Measurements from ENCODE around the gene ABHD17C.

ABHD17C gene

DNA sequence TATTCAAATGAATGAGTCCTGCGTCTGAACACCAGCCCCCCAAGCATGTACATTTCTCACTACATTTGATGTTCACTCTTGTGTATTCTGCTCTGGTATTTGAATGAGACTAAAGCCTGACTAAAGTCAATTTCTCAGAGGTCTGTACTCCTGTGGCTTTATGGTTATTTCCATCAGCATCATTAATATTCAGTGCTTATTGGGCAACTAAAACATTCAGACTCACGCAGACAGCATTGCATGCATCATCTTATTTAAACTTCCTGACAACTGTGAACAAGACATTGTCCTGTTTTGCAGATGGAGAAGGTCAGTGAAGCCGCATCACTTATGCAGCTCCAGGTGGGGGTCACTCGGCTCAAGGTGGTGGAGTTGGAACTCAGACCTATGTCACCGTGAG lies 95.1 kb downstream of the ABHD17C start:
- no peak for DNase-seq (ENCODE audit: low spot score)
- in situ Hi-C loops (cut with MboI; ENCODE audit: low pct_unique_long_range_greater_than_20kb, low sequenced_read_pairs, unreplicated experiment): no loop called here
- TF ChIP-seq, protein P1, sequence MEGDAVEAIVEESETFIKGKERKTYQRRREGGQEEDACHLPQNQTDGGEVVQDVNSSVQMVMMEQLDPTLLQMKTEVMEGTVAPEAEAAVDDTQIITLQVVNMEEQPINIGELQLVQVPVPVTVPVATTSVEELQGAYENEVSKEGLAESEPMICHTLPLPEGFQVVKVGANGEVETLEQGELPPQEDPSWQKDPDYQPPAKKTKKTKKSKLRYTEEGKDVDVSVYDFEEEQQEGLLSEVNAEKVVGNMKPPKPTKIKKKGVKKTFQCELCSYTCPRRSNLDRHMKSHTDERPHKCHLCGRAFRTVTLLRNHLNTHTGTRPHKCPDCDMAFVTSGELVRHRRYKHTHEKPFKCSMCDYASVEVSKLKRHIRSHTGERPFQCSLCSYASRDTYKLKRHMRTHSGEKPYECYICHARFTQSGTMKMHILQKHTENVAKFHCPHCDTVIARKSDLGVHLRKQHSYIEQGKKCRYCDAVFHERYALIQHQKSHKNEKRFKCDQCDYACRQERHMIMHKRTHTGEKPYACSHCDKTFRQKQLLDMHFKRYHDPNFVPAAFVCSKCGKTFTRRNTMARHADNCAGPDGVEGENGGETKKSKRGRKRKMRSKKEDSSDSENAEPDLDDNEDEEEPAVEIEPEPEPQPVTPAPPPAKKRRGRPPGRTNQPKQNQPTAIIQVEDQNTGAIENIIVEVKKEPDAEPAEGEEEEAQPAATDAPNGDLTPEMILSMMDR (IDR thresholded peaks at IDR 0.05; ENCODE audit: extremely low read depth, insufficient read depth, missing control alignments): no peak

DNA sequence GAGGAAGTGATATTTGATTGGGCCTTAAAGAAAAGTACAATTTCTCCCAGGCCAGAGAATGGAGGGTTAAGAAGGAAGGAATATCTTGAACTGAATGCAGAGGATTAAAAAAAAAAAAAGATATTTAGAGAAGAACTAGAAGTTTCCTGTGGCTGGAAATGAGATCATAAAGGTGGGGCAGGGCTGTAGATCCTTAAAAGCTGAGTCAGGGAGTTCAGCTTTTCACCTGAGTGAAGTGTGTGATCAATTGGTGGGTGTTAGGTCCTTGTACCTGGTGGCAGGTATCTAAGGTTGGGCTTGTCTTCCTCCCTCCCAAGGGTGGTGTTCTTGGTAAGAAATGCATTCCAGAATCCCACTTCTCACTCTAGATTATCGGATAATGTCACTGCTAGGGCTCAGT lies 95.9 kb downstream of the ABHD17C start:
- no peak for DNase-seq (ENCODE audit: low spot score)
- in situ Hi-C loops (cut with MboI; ENCODE audit: low pct_unique_long_range_greater_than_20kb, low sequenced_read_pairs, unreplicated experiment): no loop called here
- TF ChIP-seq, protein P1 (IDR thresholded peaks at IDR 0.05; ENCODE audit: extremely low read depth, insufficient read depth, missing control alignments): no peak

DNA sequence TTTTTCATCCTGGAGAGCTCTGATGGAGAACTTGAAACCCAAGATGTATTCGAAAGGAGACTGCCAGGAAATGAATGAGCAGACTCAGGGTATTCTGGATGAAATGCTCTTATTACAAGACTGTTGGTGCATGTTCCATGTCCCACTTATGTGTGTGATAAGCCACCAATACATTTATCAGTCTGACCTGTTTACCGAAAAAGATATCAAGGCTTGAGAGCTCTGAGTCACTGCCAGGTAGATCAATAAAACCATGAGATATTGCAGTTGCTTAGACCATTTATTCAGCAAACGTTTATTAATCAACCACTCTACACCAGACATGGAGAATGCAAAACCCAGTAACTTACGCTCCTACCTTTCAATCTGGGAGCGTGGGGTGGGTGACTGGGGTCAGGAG lies 101.3 kb downstream of the ABHD17C start:
- DNase-seq (ENCODE audit: low spot score): no peak
- TF ChIP-seq, protein P1 (IDR thresholded peaks at IDR 0.05; ENCODE audit: extremely low read depth, insufficient read depth, missing control alignments): no peak
- in situ Hi-C loops (cut with MboI; ENCODE audit: low pct_unique_long_range_greater_than_20kb, low sequenced_read_pairs, unreplicated experiment): no loop called here

DNA sequence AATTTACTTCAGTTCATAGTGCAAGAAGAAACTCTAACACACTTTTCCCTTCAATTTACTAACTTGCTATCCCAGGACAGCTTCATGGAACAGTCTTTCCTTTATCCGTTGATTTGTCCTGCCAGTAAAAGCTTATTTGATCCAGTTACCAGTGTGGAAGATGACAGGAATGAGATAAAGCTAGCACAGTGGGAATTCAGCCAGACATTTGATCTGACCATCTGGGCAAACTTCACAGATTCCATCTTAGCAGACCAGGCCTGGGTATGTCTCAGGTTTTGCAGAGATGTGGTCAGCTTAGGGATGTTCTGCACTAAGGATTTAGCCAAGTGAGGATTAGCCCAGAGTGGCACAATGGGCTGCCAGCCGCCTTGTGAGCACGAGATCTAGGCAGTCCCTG lies 103.8 kb downstream of the ABHD17C start:
- in situ Hi-C loops (cut with MboI; ENCODE audit: low pct_unique_long_range_greater_than_20kb, low sequenced_read_pairs, unreplicated experiment): no loop called here
- no peak for DNase-seq (ENCODE audit: low spot score)
- TF ChIP-seq, protein P1 (IDR thresholded peaks at IDR 0.05; ENCODE audit: extremely low read depth, insufficient read depth, missing control alignments): no peak

DNA sequence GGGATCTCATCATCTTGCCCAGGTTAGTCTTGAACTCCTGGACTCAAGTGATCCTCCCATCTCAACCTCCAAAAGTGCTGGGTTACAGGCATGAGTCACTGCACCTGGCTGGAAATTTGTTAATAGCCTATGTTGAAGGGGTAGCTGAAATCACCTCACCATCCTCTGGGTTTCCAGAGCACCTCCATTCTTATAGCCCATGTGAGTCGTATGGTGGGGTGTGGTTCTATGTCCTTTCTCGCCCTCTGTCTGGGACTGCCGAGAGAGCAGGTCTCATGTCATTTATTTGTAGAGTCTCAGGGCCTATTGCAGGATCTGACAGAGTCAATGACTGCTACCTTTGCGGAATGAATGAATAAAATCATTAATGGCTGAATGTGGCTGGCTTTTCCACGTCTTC lies 105.0 kb downstream of the ABHD17C start:
- TF ChIP-seq, protein P1 (IDR thresholded peaks at IDR 0.05; ENCODE audit: extremely low read depth, insufficient read depth, missing control alignments): no peak
- DNase-seq (ENCODE audit: low spot score): no peak
- in situ Hi-C loops (cut with MboI; ENCODE audit: low pct_unique_long_range_greater_than_20kb, low sequenced_read_pairs, unreplicated experiment): no loop called here

DNA sequence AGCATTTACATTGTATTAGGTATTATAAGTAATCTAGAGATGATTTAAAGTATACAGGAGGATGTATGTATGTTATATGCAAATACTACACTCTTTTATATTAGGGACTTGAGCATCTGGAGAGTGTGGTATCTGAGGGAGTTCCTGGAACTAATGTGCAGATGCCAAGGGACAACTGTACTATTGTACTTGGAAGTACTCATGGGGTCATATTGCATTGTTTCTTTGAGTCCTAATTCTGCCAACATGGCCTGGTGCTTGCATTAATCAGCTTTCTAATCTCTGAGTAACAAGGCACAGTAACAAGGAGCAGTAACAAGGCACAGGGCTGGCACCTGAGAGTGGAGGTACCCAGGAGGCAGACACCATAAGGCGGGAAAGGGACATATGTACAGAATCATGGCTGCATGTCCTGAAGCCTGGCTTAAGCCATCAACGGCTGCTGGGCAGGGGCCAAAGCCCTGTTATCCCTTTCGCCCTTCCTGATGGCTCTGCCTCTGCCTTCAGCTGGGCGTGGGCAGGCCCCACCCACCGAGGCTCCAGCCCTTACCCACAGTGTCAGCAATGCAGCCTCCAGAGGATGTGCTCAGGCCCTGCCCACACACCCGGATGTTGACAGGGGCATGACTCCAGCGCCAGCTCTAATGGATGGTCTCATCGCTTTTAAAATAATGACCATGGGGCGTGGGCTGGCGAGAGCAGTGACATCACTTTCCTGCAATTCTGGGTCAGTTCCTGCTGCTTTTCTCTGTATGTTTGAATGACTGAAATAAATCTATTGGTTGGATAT lies 107.0 kb downstream of the ABHD17C start:
- in situ Hi-C loops (cut with MboI; ENCODE audit: low pct_unique_long_range_greater_than_20kb, low sequenced_read_pairs, unreplicated experiment): no loop called here
- DNase-seq (ENCODE audit: low spot score): no peak
- TF ChIP-seq, protein P1 (IDR thresholded peaks at IDR 0.05; ENCODE audit: extremely low read depth, insufficient read depth, missing control alignments): no peak
